Esophagus squamous epithelium (tissue), 5 donors: ENCODE results near the gene MSL1. TPM values are rescaled to one million over a fixed set of nuclear protein-coding genes. Genes with fewer than 3 reads are reported as not detected.

Experiments used
- DNase-seq: peaks from one replicate; lab custom pipeline; 2025; lab: John Stamatoyannopoulos, UW
- H3K27ac ChIP-seq, 4 donors: fragments of 200-600 bp; sonication (generic); one replicate each; pipeline ENCODE4 v1.5.1; 2016 to 2019; ENCODE audit warnings: mild to moderate bottlenecking in 1 of 4
- H3K27me3 ChIP-seq, 4 donors: fragments of 200-600 bp; sonication (generic); 1 replicate in 3 of 4; 2 replicates in 1 of 4; pipeline versions ENCODE4 v1.5.1 to v1.6.0; 2017 to 2021; ENCODE audit warnings: antibody characterized with exemption in 1 of 4
- H3K36me3 ChIP-seq, 3 donors: fragments of 200-600 bp; sonication (generic); one replicate each; pipeline ENCODE4 v1.5.1; 2016 to 2019
- H3K4me1 ChIP-seq, 3 donors: fragments of 200-600 bp; sonication (generic); one replicate each; pipeline ENCODE4 v1.5.1; 2017 to 2019
- H3K4me3 ChIP-seq, 4 donors: fragments of 200-600 bp; sonication (generic); 1 replicate in 3 of 4; 2 replicates in 1 of 4; pipeline ENCODE4 v1.5.1; 2016 to 2019; ENCODE audit warnings: mild to moderate bottlenecking in 2 of 4, moderate library complexity in 1 of 4
- H3K9me3 ChIP-seq, 3 donors: fragments of 200-600 bp; sonication (generic); one replicate each; pipeline ENCODE4 v1.5.1; 2016 to 2019
- CTCF ChIP-seq, 6 experiments: fragments of 450-650 bp in 4 of 6; fragments of 200-600 bp in 2 of 6; sonication (generic) in 2 of 6; IDR thresholded peaks; one replicate each; pipeline ENCODE4 v1.5.1; 2016 to 2019; ENCODE audit warnings: antibody characterized with exemption in 6 of 6, mild to moderate bottlenecking in 4 of 6, moderate library complexity in 4 of 6
- POLR2A ChIP-seq, 4 donors: fragments of 450-650 bp; IDR thresholded peaks; one replicate each; pipeline ENCODE4 v1.6.1; 2017; ENCODE audit warnings: antibody characterized with exemption in 4 of 4, mild to moderate bottlenecking in 4 of 4, moderate library complexity in 3 of 4
- WGBS, 2 donors: methylation state at CpG; one replicate each; pipeline ENCODE4 v1.1.5; 2018; 5-methylcytosine and 5-hydroxymethylcytosine counted together
- intact Hi-C: fragments of 100-400 bp; cut with DNase I; formaldehyde crosslinking; loops from one replicate; pipeline ENCODE4 v1.15.0; 2022
- total RNA-seq, 4 donors: library from RNA; depleted of rRNA; stranded (reverse); fragments of >200 nt; gene quantifications; one replicate each; pipeline ENCODE4 v1.1.0, GENCODE V29; 2016
- donor health status: DM: yes; HTN: yes; CAD: no.

MSL1 gene
- total RNA-seq, 4 donors from 2014 or later = 41.5 to 59.9 (median 51.5) TPM

GRCh38 chr17:40099619-40100418 lies 22.0 kb upstream of the MSL1 start:
- intact Hi-C loops = no loop called here
- H3K4me1 ChIP-seq = peaks cover 77 to 82% (median 80%) of the 10 kb centered on the region in 3 donors
- 0 to 4% methylated on average over 14 to 27 of the region's 31 CpGs for WGBS, 2 donors
- H3K27ac ChIP-seq = peak overlapping the region; percentile 95 to 100 (median 98)
- DNase-seq = no peak
- no peaks in the 10 kb centered on the region for H3K9me3 ChIP-seq
- peaks cover 15 to 28% (median 18%) of the 10 kb centered on the region in 3 donors for H3K36me3 ChIP-seq
- H3K4me3 ChIP-seq = peak overlapping the region; percentile 70 to 86 (median 76)
- TF ChIP-seq POLR2A (IDR thresholded peaks at IDR 0.05) (no peak), CTCF (IDR thresholded peaks at IDR 0.05) (peak in 1 of 6 experiments; percentile 0)
- no peaks in the 10 kb centered on the region for H3K27me3 ChIP-seq

DNA sequence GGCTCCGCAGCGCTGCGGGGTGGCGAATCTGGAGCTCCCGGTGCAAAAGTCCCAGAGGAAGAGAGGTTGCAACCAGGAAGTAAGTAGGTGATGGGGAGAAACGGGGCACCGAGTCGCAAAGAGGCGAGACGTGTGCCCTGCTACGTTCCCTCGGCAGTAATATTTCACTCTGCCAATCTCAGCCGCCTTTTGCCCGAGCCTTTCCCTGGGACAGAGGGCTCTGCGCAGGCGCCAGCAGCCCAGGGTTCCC lies 21.4 kb upstream of the MSL1 start, which contains the start of gene NR1D1:
NR1D1 (minus strand) TSS at position 171 of the 250 bp plus-strand sequence. CDS start 495 bp downstream, outside the sequence.
- DNase-seq = no peak
- intact Hi-C loops = no loop called here
- Histone ChIP-seq H3K27me3 (no peaks in the 10 kb centered on the region), H3K9me3 (no peaks in the 10 kb centered on the region), H3K27ac (peak within 1 kb of the TSS; percentile 95 to 100 (median 98)), H3K36me3 (peaks cover 11 to 22% (median 17%) of the 10 kb centered on the region in 3 donors), H3K4me1 (peaks cover 78 to 82% (median 80%) of the 10 kb centered on the region in 3 donors), H3K4me3 (peak within 1 kb of the TSS; percentile 70 to 86 (median 76))
- 0% methylated on average over 13 to 16 of the region's 16 CpGs for WGBS, 2 donors
- TF ChIP-seq CTCF (IDR thresholded peaks at IDR 0.05) (no peak), POLR2A (IDR thresholded peaks at IDR 0.05) (peak in 3 of 4 donors; percentile 64 to 98 (median 95))

- Histone ChIP-seq H3K36me3 (peaks cover 6 to 18% (median 12%) of the 10 kb centered on the region in 3 donors), H3K27ac (peak overlapping the region; percentile 95 to 100 (median 98)), H3K4me1 (peaks cover 78 to 82% (median 80%) of the 10 kb centered on the region in 3 donors), H3K27me3 (no peaks in the 10 kb centered on the region), H3K9me3 (no peaks in the 10 kb centered on the region), H3K4me3 (peak overlapping the region; percentile 70 to 86 (median 76))
- WGBS, 2 donors = 1 to 2% methylated on average over 6 to 19 of the region's 25 CpGs
- TF ChIP-seq CTCF (IDR thresholded peaks at IDR 0.05) = peak in 1 of 6 experiments; percentile 4
- peak in 1 of 4 donors; percentile 79 for TF ChIP-seq POLR2A (IDR thresholded peaks at IDR 0.05)
- intact Hi-C loops = no loop called here
- peak; percentile 81 for DNase-seq
Measured at GRCh38 chr17:40100669-40101366, 21.0 kb upstream of the MSL1 start.

- Histone ChIP-seq H3K27me3 (no peaks in the 10 kb centered on the region), H3K9me3 (no peaks in the 10 kb centered on the region), H3K4me3 (peak overlapping the region in 3 of 4 donors; percentile 74 to 86 (median 77)), H3K27ac (peak overlapping the region; percentile 95 to 100 (median 98)), H3K4me1 (peaks cover 78 to 82% (median 81%) of the 10 kb centered on the region in 3 donors), H3K36me3 (peaks cover under 1 to 10% (median 8%) of the 10 kb centered on the region in 3 donors)
- 54 to 57% methylated on average over 16 of the region's 16 CpGs for WGBS, 2 donors
- intact Hi-C loops = no loop called here
- TF ChIP-seq POLR2A (IDR thresholded peaks at IDR 0.05) (no peak), CTCF (IDR thresholded peaks at IDR 0.05) (no peak)
- DNase-seq = no peak
Measured at GRCh38 chr17:40101367-40102210, 20.2 kb upstream of the MSL1 start.
